ENCODE results near the gene CORO6.

DNA sequence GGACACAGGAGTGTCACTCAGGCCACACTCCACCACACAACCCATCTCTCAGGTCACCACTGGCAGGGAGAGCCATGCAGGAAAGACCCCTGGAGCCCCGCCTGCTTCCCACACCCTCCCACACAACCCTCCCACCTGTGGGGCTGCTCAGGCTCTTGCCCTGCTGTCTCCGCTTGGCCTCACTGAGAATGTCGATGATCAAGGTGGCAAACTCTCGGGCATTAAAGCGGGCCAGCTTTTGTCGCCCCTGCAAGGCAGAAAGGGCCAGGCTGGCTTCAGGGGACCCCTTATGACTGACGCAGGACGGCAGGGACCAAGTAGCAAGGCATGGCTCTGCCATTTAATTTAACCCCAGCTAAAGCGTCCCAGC lies 45.7 kb downstream of the CORO6 start:
- TF ChIP-seq POLR2A (IDR thresholded peaks at IDR 0.05; ENCODE audit: low read depth, low read length) (no peak), POLR2AphosphoS5 (IDR thresholded peaks at IDR 0.05; ENCODE audit: low read depth, low read length) (no peak)
